K562 (cell line): ENCODE measurements around the gene PA2G4. TPM values are rescaled to one million over a fixed set of nuclear protein-coding genes. Genes with fewer than 3 reads are reported as not detected.

Experiments
- ATF7 ChIP-seq: fragments of 450-650 bp; IDR thresholded peaks from 2 replicates; pipeline ENCODE4 v1.7.1; 2014; ENCODE audit warnings: mild to moderate bottlenecking, moderate library complexity
- CHD2 ChIP-seq: IDR thresholded peaks from 2 replicates; pipeline ENCODE4 v1.6.1; 2011; ENCODE audit warnings: low read depth, low read length
- CXXC5 ChIP-seq: fragments of 250-450 bp; sonication (Bioruptor Pico); IDR thresholded peaks from 2 replicates; pipeline ENCODE4 v1.8.0; 2022; ENCODE audit warnings: inconsistent platforms, mild to moderate bottlenecking, moderate library complexity
- FOSL1 ChIP-seq: fragments of 200-800 bp; sonication (Bioruptor generic); conservative IDR thresholded peaks from 2 replicates; pipeline ENCODE4 v1.6.1; 2016; ENCODE audit warnings: missing genetic modification characterization, missing compliant biosample characterization
- FOXP1 ChIP-seq: sonication (generic); formaldehyde crosslinking; IDR thresholded peaks from 2 replicates; pipeline ENCODE4 v1.8.0; 2022; ENCODE audit warnings: mild to moderate bottlenecking, missing genetic modification reagents
- GABPB1 ChIP-seq: sonication (generic); formaldehyde crosslinking; IDR thresholded peaks from 2 replicates; pipeline ENCODE4 v1.8.0; 2022; ENCODE audit warnings: mild to moderate bottlenecking, missing genetic modification reagents
- LARP7 ChIP-seq: fragments of 450-650 bp; IDR thresholded peaks from 2 replicates; pipeline ENCODE4 v1.6.1; 2016
- MBD2 ChIP-seq: sonication (generic); IDR thresholded peaks from 2 replicates; pipeline ENCODE4 v1.6.1; 2016; ENCODE audit warnings: low read depth, borderline replicate concordance
- NEUROD1 ChIP-seq: fragments of 150-350 bp; IDR thresholded peaks from 2 replicates; pipeline ENCODE4 v1.6.1; 2014; ENCODE audit warnings: borderline replicate concordance, low read length, low read depth; ENCODE audit not compliant: partially characterized antibody
- PCBP1 ChIP-seq: fragments of 200-400 bp; formaldehyde crosslinking; IDR thresholded peaks from 2 replicates; pipeline ENCODE4 v1.6.1; 2018; ENCODE audit warnings: mild to moderate bottlenecking, low read depth, low read length; ENCODE audit not compliant: poor library complexity, severe bottlenecking
- PHF8 ChIP-seq: fragments of 200-600 bp; sonication (generic); IDR thresholded peaks from 2 replicates; pipeline ENCODE4 v1.6.1; 2012; ENCODE audit warnings: mixed run types, mild to moderate bottlenecking, inconsistent platforms, low read length, moderate library complexity, borderline replicate concordance
- POLR2B ChIP-seq: fragments of 450-650 bp; IDR thresholded peaks from 2 replicates; pipeline ENCODE4 v1.6.1; 2018; ENCODE audit warnings: low read depth; ENCODE audit not compliant: partially characterized antibody
- RB1 ChIP-seq: fragments of 450-650 bp; IDR thresholded peaks from 2 replicates; pipeline ENCODE4 v1.6.1; 2017; ENCODE audit warnings: low read depth, mild to moderate bottlenecking
- RBM17 ChIP-seq: fragments of 200-400 bp; formaldehyde crosslinking; IDR thresholded peaks from 2 replicates; pipeline ENCODE4 v1.6.1; 2017; ENCODE audit warnings: low read depth, mild to moderate bottlenecking, low read length, borderline replicate concordance
- SRSF7 ChIP-seq: fragments of 200-400 bp; formaldehyde crosslinking; optimal IDR thresholded peaks from 2 replicates; pipeline ENCODE3; 2017; ENCODE audit warnings: mild to moderate bottlenecking, low read depth, low read length
- SUPT5H ChIP-seq: fragments of 450-650 bp; IDR thresholded peaks from 2 replicates; pipeline ENCODE4 v1.6.1; 2016
- XRCC5 ChIP-seq: fragments of 200-400 bp; formaldehyde crosslinking; IDR thresholded peaks from 2 replicates; pipeline ENCODE4 v1.6.1; 2017; ENCODE audit warnings: low read depth, mild to moderate bottlenecking, low read length
- ZBTB1 ChIP-seq: sonication (generic); formaldehyde crosslinking; IDR thresholded peaks from 2 replicates; pipeline ENCODE4 v1.8.1; 2023; ENCODE audit warnings: missing genetic modification reagents, low read depth, mild to moderate bottlenecking, borderline replicate concordance
- ZNF408 ChIP-seq: fragments of 250-450 bp; sonication (Bioruptor Pico); IDR thresholded peaks from 2 replicates; pipeline ENCODE4 v1.4.0; 2020; ENCODE audit warnings: low read depth, mild to moderate bottlenecking, moderate library complexity
- ZNF695 ChIP-seq: fragments of 450-650 bp; formaldehyde crosslinking; IDR thresholded peaks from 2 replicates; pipeline ENCODE4 v1.4.0; 2020; ENCODE audit warnings: mild to moderate bottlenecking, moderate library complexity
- polyA plus RNA-seq, 8 experiments: library from polyadenylated mRNA; depleted of rRNA in 4 of 8; stranded (reverse) in 5 of 8; unstranded in 3 of 8; fragments of >200 nt; fragmentation: Nextera tagmentation in 2 of 8; fragmentation: Illumina TruSeq in 1 of 8; extraction: Ambion mirVana in 2 of 8; extraction: Trizol in 1 of 8; gene quantifications; 2 replicates each; pipeline versions ENCODE4 v1.2.1 to v1.2.3, GENCODE V29; 2011 to 2014; ENCODE audit warnings: inconsistent platforms in 1 of 8, missing spikeins in 1 of 8
- total RNA-seq, 7 experiments: library from RNA; depleted of rRNA in 6 of 7; stranded (reverse); fragments of >200 nt in 6 of 7; fragmentation: Illumina TruSeq in 2 of 7; extraction: Trizol in 2 of 7; gene quantifications; 2 replicates each; pipeline versions ENCODE4 v1.2.1 to v1.2.3, GENCODE V29; 2011 to 2021; ENCODE audit warnings: low replicate concordance in 1 of 7
- TF ChIP-seq, protein P1 (sequence below), 2 experiments: IDR thresholded peaks; 2 replicates each; pipeline ENCODE4 v1.6.1; 2011; ENCODE audit warnings: borderline replicate concordance in 1 of 2, control low read depth in 1 of 2, low read depth in 1 of 2, low read length in 1 of 2, mild to moderate bottlenecking in 1 of 2, mixed read lengths in 1 of 2, moderate library complexity in 1 of 2; ENCODE audit not compliant: insufficient read depth in 1 of 2, insufficient read length in 1 of 2, poor library complexity in 1 of 2, severe bottlenecking in 1 of 2; ENCODE audit errors: extremely low read depth in 1 of 2
- TF ChIP-seq, protein P2 (sequence below): IDR thresholded peaks from 2 replicates; pipeline ENCODE4 v1.6.1; 2014; ENCODE audit warnings: antibody characterized with exemption
- TF ChIP-seq, protein P3 (sequence below): sonication (generic); formaldehyde crosslinking; IDR thresholded peaks from 2 replicates; pipeline ENCODE4 v1.8.0; 2022; ENCODE audit warnings: mild to moderate bottlenecking, low read depth, missing genetic modification reagents
- TF ChIP-seq, protein P4 (sequence below), 2 experiments: fragments of 450-650 bp; conservative IDR thresholded peaks; 2 replicates each; pipeline ENCODE4 v1.6.1; 2017; ENCODE audit warnings: mild to moderate bottlenecking in 2 of 2, moderate library complexity in 2 of 2

The PA2G4 gene
- total and polyA plus RNA-seq, 9 of the 15 experiments (the other 6 are each of a cell fraction or from before 2014, with no cell fraction given) = 230 to 925 (median 638) TPM

DNA sequence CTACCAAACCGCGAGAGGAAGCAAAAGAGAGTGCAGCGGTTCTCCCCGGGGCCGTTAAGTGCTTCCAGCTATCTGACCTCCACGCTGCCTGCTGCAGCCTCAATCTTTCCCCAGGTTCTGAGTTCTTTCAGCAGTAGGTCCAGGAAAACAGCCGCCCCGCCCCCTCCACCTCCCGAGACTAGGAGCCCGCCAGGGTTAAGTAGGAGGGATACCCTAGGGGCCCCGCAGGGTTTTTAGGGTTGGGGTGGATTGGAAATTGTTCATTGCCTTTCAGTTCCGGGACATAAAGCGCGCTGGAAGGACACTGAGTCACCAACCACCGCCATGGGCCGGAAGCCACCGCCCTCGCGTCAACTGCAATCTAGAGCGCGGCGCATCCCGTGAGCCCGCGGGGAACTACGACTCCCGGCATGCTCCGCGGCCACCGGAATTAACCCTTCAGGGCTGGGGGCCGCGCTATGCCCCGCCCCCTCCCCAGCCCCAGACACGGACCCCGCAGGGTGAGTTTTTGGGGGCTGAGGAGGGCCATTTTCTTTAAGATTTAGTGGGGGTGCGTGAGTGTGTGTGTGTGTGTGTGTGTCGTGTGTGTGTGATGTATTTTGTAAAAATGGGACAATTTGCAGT is 47.9 kb downstream of the PA2G4 start, which contains the start of gene MYL6B (continued):
- TF ChIP-seq, protein P1, sequence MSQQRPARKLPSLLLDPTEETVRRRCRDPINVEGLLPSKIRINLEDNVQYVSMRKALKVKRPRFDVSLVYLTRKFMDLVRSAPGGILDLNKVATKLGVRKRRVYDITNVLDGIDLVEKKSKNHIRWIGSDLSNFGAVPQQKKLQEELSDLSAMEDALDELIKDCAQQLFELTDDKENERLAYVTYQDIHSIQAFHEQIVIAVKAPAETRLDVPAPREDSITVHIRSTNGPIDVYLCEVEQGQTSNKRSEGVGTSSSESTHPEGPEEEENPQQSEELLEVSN (IDR thresholded peaks at IDR 0.05; ENCODE audit: borderline replicate concordance in 1 of 2, extremely low read depth in 1 of 2, insufficient read depth in 1 of 2, insufficient read length in 1 of 2, low read depth in 1 of 2, low read length in 1 of 2, poor library complexity in 1 of 2, severe bottlenecking in 1 of 2) = peak; percentile 12 to 43
- TF ChIP-seq ZNF695 (CRISPR knock-in tag) = no peak
- TF ChIP-seq, protein P2, sequence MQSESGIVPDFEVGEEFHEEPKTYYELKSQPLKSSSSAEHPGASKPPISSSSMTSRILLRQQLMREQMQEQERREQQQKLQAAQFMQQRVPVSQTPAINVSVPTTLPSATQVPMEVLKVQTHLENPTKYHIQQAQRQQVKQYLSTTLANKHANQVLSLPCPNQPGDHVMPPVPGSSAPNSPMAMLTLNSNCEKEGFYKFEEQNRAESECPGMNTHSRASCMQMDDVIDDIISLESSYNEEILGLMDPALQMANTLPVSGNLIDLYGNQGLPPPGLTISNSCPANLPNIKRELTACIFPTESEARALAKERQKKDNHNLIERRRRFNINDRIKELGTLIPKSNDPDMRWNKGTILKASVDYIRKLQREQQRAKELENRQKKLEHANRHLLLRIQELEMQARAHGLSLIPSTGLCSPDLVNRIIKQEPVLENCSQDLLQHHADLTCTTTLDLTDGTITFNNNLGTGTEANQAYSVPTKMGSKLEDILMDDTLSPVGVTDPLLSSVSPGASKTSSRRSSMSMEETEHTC = peak; percentile 72; the same call in 1 of the 2 replicates
- TF ChIP-seq ZNF408 (CRISPR knock-in tag) = no peak
- TF ChIP-seq LARP7 = no peak
- TF ChIP-seq, protein P3, sequence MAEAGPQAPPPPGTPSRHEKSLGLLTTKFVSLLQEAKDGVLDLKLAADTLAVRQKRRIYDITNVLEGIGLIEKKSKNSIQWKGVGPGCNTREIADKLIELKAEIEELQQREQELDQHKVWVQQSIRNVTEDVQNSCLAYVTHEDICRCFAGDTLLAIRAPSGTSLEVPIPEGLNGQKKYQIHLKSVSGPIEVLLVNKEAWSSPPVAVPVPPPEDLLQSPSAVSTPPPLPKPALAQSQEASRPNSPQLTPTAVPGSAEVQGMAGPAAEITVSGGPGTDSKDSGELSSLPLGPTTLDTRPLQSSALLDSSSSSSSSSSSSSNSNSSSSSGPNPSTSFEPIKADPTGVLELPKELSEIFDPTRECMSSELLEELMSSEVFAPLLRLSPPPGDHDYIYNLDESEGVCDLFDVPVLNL (CRISPR knock-in tag) = no peak
- peak; percentile 78 for TF ChIP-seq POLR2B
- peak; percentile 66 for TF ChIP-seq PHF8
- TF ChIP-seq RB1 = peak; percentile 71
- peak; percentile 80 for TF ChIP-seq MBD2
- TF ChIP-seq, protein P4, sequence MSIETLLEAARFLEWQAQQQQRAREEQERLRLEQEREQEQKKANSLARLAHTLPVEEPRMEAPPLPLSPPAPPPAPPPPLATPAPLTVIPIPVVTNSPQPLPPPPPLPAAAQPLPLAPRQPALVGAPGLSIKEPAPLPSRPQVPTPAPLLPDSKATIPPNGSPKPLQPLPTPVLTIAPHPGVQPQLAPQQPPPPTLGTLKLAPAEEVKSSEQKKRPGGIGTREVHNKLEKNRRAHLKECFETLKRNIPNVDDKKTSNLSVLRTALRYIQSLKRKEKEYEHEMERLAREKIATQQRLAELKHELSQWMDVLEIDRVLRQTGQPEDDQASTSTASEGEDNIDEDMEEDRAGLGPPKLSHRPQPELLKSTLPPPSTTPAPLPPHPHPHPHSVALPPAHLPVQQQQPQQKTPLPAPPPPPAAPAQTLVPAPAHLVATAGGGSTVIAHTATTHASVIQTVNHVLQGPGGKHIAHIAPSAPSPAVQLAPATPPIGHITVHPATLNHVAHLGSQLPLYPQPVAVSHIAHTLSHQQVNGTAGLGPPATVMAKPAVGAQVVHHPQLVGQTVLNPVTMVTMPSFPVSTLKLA (conservative IDR thresholded peaks at IDR 0.05) = peak; percentile 73 to 82; a peak in 3 of 4 replicates
- TF ChIP-seq CHD2 = peak; percentile 79
- peak; percentile 48 for TF ChIP-seq PCBP1
- 0 out of 2 replicates have a peak, but pooled peaks have one; percentile 20 for TF ChIP-seq ZBTB1 (CRISPR knock-in tag)
- TF ChIP-seq SUPT5H = peak; percentile 79
- TF ChIP-seq FOXP1 (CRISPR knock-in tag) = 0 out of 2 replicates have a peak, but pooled peaks have one; percentile 26
- TF ChIP-seq FOSL1 (tag) = peak; percentile 91
- no peak for TF ChIP-seq XRCC5
- no peak for TF ChIP-seq SRSF7
- TF ChIP-seq RBM17 = no peak
- TF ChIP-seq GABPB1 (CRISPR knock-in tag) = peak; percentile 91
- peak; percentile 66 for TF ChIP-seq ATF7
- TF ChIP-seq NEUROD1 = peak; percentile 39
- TF ChIP-seq CXXC5 (CRISPR knock-in tag) = peak; percentile 84
